Left lung (tissue), 10 donors: ENCODE data around the gene TOR3A. TPM values are rescaled to one million over a fixed set of nuclear protein-coding genes. Genes with fewer than 3 reads are reported as not detected.

Experiments
- ATAC-seq: fragments of 200-7000 bp; cut with Tn5 transposase; one replicate; pipeline ENCODE4 v1.9.1; 2020; ENCODE audit warnings: moderate library complexity
- DNase-seq, 4 donors: peaks; one replicate each; pipeline ENCODE4 v3.0.0-alpha.2; 2013 to 2020
- H3K27ac ChIP-seq, 2 donors: fragments of 200-600 bp; sonication (generic) in 1 of 2; one replicate each; pipeline versions ENCODE4 v1.5.0 to v1.8.0; 2020 to 2021
- H3K27me3 ChIP-seq, 2 donors: fragments of 200-600 bp; sonication (generic) in 1 of 2; one replicate each; pipeline versions ENCODE4 v1.5.0 to v1.8.0; 2020 to 2021
- H3K36me3 ChIP-seq, 2 donors: fragments of 200-600 bp; sonication (generic) in 1 of 2; one replicate each; pipeline versions ENCODE4 v1.5.0 to v1.8.0; 2020 to 2021
- H3K4me1 ChIP-seq, 2 donors: fragments of 200-600 bp; one replicate each; pipeline ENCODE4 v1.8.0; 2021
- H3K4me3 ChIP-seq, 2 donors: fragments of 200-600 bp; sonication (generic) in 1 of 2; one replicate each; pipeline versions ENCODE4 v1.5.0 to v1.8.0; 2020 to 2021; ENCODE audit warnings: mild to moderate bottlenecking in 1 of 2
- H3K9me3 ChIP-seq, 2 donors: fragments of 200-600 bp; sonication (generic) in 1 of 2; one replicate each; pipeline versions ENCODE4 v1.5.0 to v1.8.0; 2020 to 2021
- intact Hi-C, 2 donors: fragments of 100-400 bp; cut with DNase I; formaldehyde crosslinking; loops; one replicate each; pipeline versions ENCODE4 v1.11.2 to v1.14.2; 2022
- polyA plus RNA-seq, 6 donors: library from polyadenylated mRNA; unstranded; fragments of 120-200 nt; gene quantifications; one replicate each; pipeline ENCODE4 v1.2.1, GENCODE V29; 2013; ENCODE audit not compliant: insufficient read length in 6 of 6
- total RNA-seq, 2 donors: library from RNA; stranded (reverse); fragmentation: NEBNext Ultra II Directional; extraction: Animal tissue kit (Norgen Biotek cat#: 25700); gene quantifications; one replicate each; pipeline ENCODE4 v1.2.1, GENCODE V29; 2021
- TF ChIP-seq, protein P1 (sequence below), 2 donors: fragments of 200-600 bp; sonication (generic) in 1 of 2; IDR thresholded peaks; one replicate each; pipeline versions ENCODE4 v1.5.0 to v1.8.0; 2021; ENCODE audit warnings: antibody characterized with exemption in 2 of 2
- donor health status: DM: no; HTN: yes; CAD: no.
- donor health status: DM: no; HTN: no; CAD: no.

TOR3A gene
- total and polyA plus RNA-seq, 8 donors: 22.1 to 30.0 (median 24.2) TPM

DNA sequence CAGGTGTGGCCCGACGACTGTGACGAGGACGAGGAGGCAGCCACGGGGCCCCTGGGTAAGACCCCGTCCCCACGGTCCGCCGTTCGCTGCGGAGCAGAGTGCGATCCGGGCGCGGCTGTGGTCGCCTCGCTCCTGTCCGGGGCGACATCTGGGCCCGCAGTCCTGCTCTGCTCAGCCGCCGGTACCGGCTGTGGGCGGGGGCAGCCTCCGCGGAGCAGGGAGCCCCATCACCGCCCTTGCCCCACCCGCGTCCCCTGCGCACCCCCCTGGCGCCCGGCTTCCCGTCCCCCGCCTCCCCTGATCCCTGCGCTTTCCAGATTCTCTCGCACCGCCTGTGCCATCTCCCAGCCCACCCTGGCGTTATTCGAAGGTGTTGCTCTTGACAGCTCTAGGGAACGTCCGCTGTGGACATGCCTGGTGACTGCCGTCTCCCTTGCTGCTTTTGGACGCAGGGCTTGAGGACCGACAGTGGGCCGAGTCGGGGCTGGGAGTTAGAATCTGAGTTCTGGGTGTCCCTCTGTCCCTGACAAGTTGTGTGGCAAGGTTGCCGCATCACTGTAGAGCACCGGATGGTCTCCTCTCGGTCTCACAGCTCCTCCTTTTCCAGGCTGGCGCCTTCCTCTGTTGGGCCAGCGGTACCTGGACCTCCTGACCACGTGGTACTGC is 596 bp downstream of the TOR3A start:
- TF ChIP-seq, protein P1, sequence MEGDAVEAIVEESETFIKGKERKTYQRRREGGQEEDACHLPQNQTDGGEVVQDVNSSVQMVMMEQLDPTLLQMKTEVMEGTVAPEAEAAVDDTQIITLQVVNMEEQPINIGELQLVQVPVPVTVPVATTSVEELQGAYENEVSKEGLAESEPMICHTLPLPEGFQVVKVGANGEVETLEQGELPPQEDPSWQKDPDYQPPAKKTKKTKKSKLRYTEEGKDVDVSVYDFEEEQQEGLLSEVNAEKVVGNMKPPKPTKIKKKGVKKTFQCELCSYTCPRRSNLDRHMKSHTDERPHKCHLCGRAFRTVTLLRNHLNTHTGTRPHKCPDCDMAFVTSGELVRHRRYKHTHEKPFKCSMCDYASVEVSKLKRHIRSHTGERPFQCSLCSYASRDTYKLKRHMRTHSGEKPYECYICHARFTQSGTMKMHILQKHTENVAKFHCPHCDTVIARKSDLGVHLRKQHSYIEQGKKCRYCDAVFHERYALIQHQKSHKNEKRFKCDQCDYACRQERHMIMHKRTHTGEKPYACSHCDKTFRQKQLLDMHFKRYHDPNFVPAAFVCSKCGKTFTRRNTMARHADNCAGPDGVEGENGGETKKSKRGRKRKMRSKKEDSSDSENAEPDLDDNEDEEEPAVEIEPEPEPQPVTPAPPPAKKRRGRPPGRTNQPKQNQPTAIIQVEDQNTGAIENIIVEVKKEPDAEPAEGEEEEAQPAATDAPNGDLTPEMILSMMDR (IDR thresholded peaks at IDR 0.05): no peak
- ATAC-seq: peak; percentile 47

DNA sequence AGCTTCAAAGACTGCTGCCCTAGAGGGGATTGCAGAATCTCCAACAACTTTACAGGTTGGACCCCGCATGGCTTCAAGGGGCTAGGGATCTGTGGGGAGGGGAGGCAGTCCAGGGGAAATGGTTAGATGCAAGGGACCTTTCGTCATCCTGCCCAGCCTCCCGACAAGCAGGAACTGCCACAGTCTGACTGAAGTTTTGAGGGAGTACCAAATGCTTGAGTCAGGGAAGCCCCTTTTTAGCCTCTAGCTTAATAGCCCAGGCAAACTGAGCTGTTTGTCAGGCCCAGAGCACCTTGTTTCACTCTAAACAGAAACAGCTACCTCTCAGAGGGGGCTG is 1.1 kb downstream of the TOR3A start:
- ATAC-seq (no peak), DNase-seq (peak in 1 of 4 donors; percentile 11)
- H3K4me1 ChIP-seq: peaks cover 5 to 32% of the 10 kb centered on the region in 2 donors
- H3K9me3 ChIP-seq: no peaks in the 10 kb centered on the region
- TF ChIP-seq, protein P1 (IDR thresholded peaks at IDR 0.05): no peak
- H3K36me3 ChIP-seq: peaks cover 0 to 28% of the 10 kb centered on the region in 2 donors
- H3K4me3 ChIP-seq: peak overlapping the region; percentile 82 to 96
- H3K27me3 ChIP-seq: no peaks in the 10 kb centered on the region
- intact Hi-C loops: loop anchor here in 1 of 2 donors (10.0 kb wide), 1 partner anchor 282 kb away; the partner anchor contains the start of gene AXDND1
- H3K27ac ChIP-seq: peak overlapping the region in 1 of 2 donors; percentile 93

More for the DNA sequence above, 596 bp downstream of the TOR3A start:
- H3K4me1 ChIP-seq: peaks cover 5 to 27% of the 10 kb centered on the region in 2 donors
- H3K4me3 ChIP-seq: peak overlapping the region; percentile 82 to 96
- intact Hi-C loops: loop anchor here in 1 of 2 donors (10.0 kb wide), 1 partner anchor 282 kb away; the partner anchor contains the start of gene AXDND1
- peak overlapping the region; percentile 84 to 93 for H3K27ac ChIP-seq
- H3K27me3 ChIP-seq: no peaks in the 10 kb centered on the region
- H3K9me3 ChIP-seq: no peaks in the 10 kb centered on the region
- peaks cover 0 to 23% of the 10 kb centered on the region in 2 donors for H3K36me3 ChIP-seq
- peak; percentile 28 to 88 (median 38) for DNase-seq

DNA sequence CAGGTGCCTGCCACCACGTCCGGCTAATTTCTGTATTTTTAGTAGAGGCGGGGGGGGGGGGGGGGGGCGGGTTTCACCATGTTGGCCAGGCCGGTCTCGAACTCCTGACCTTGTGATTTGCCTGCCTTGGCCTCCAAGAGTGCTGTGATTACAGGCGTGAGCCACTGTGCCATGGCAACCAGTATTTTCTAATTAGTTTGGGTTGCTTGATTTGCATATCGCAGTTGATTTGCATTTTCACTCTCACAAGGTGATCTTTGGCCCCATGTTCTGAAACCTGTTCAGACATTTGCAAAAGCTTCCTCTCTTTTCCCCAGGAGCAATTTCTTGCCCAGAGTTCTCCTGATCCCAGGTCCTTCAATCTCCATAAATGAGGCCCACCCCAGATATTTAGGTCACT is 1.7 kb downstream of the TOR3A start:
- no peaks in the 10 kb centered on the region for H3K9me3 ChIP-seq
- no peak for DNase-seq
- TF ChIP-seq, protein P1 (IDR thresholded peaks at IDR 0.05): no peak
- ATAC-seq: no peak
- H3K27ac ChIP-seq: no peak overlapping the region
- peaks cover 5 to 32% of the 10 kb centered on the region in 2 donors for H3K4me1 ChIP-seq
- peaks cover 0 to 33% of the 10 kb centered on the region in 2 donors for H3K36me3 ChIP-seq
- no peak overlapping the region for H3K4me3 ChIP-seq
- H3K27me3 ChIP-seq: no peaks in the 10 kb centered on the region
- intact Hi-C loops: loop anchor here in 1 of 2 donors (10.0 kb wide), 1 partner anchor 281 kb away; the partner anchor contains the start of gene AXDND1

DNA sequence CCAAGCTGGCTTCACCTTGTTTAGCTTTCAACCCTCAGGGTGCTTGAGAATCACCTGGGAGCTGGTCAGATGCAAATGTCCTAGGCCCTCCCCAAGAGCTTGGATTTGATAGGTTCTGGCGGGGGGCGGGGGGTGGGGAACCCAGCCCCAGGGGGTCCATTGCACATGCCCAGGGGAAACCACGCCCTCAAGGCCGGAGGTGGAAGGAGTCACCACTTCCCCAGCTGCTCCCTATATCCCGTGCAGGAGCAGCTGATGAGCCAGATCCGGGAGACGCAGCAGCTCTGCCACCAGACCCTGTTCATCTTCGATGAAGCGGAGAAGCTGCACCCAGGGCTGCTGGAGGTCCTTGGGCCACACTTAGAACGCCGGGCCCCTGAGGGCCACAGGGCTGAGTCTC is 5.8 kb downstream of the TOR3A start:
- TF ChIP-seq, protein P1 (IDR thresholded peaks at IDR 0.05): no peak
- no peak overlapping the region for H3K4me3 ChIP-seq
- intact Hi-C loops: loop anchor here in 1 of 2 donors (10.0 kb wide), 1 partner anchor 277 kb away; the partner anchor contains the start of gene AXDND1
- H3K4me1 ChIP-seq: peaks cover 0 to 27% of the 10 kb centered on the region in 2 donors
- H3K9me3 ChIP-seq: no peaks in the 10 kb centered on the region
- DNase-seq: no peak
- no peaks in the 10 kb centered on the region for H3K27me3 ChIP-seq
- ATAC-seq: no peak
- H3K36me3 ChIP-seq: peaks cover 0 to 75% of the 10 kb centered on the region in 2 donors
- no peak overlapping the region for H3K27ac ChIP-seq

DNA sequence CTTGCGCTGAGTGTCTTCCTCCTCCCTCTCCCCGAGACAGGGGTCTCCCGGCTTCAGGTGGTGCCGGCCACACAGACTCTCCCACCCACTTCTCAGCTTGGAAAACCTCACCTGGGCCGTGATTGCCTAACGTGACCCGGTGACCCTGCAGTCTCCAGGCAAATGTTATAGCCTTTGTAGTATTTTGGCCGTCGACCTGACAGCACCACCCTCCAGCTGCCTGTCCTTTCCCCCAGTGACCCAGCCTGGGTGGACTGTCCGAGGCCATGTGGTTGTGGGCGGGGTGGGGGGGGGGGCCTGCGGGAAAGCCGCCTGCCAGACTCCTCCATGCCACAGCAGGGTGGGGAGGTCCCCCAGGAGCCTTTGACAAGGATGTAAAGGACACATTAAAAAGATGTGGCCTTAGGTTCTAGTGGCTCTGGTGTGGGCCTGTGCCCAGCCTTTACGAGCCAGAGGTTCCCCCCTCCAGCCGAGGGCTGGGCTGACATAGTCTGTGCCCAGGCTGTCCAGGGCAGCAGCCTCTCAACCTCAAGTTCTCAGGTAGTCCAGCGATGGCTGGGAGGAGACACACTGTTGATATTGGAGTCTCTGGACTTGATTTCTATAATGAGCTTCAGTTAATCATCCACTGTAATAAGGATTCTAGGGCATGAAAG is 8.1 kb downstream of the TOR3A start:
- intact Hi-C loops: loop anchor here in 1 of 2 donors (10.0 kb wide), 1 partner anchor 275 kb away; the partner anchor contains the start of gene AXDND1
- Histone ChIP-seq H3K9me3 (no peaks in the 10 kb centered on the region), H3K4me1 (peaks cover 0 to 13% of the 10 kb centered on the region in 2 donors), H3K4me3 (no peak overlapping the region), H3K36me3 (peaks cover 0 to 95% of the 10 kb centered on the region in 2 donors), H3K27me3 (no peaks in the 10 kb centered on the region), H3K27ac (no peak overlapping the region)
- ATAC-seq: no peak
- TF ChIP-seq, protein P1 (IDR thresholded peaks at IDR 0.05): no peak
- no peak for DNase-seq
